GM23338 (cell line): ENCODE data around the gene RGS3. TPM values are rescaled to one million over a fixed set of nuclear protein-coding genes. Genes with fewer than 3 reads are reported as not detected.

Experiments used
- ATAC-seq: fragments of 200-7000 bp; cut with Tn5 transposase; 3 replicates; pipeline ENCODE4 v1.9.1; 2020
- DNase-seq: peaks from one replicate; pipeline ENCODE4 v3.0.0-alpha.2; 2015; ENCODE audit warnings: low spot score
- H2AFZ ChIP-seq: fragments of 200-600 bp; sonication (generic); 2 replicates; pipeline ENCODE4 v1.8.0; 2016; ENCODE audit warnings: antibody characterized with exemption, mild to moderate bottlenecking, moderate library complexity
- H3F3A ChIP-seq: fragments of 200-600 bp; sonication (generic); replicated peaks from 2 replicates; pipeline ENCODE4 v1.8.0; 2017; ENCODE audit warnings: antibody characterized with exemption, mixed run types, low read depth
- H3K27ac ChIP-seq: fragments of 200-600 bp; sonication (generic); 2 replicates; pipeline ENCODE4 v1.6.1; 2016; ENCODE audit warnings: low read depth
- H3K27me3 ChIP-seq: fragments of 200-600 bp; sonication (generic); 2 replicates; pipeline ENCODE4 v1.8.0; 2016; ENCODE audit warnings: mild to moderate bottlenecking, mixed run types, moderate library complexity; ENCODE audit not compliant: insufficient read depth
- H3K36me3 ChIP-seq: fragments of 200-600 bp; sonication (generic); 2 replicates; pipeline ENCODE4 v1.8.0; 2016; ENCODE audit warnings: mild to moderate bottlenecking; ENCODE audit not compliant: insufficient read depth
- H3K4me1 ChIP-seq: fragments of 200-600 bp; sonication (generic); 2 replicates; pipeline ENCODE4 v1.8.0; 2016; ENCODE audit warnings: mild to moderate bottlenecking, moderate library complexity; ENCODE audit not compliant: insufficient read depth
- H3K4me2 ChIP-seq: fragments of 200-600 bp; sonication (generic); 2 replicates; pipeline ENCODE4 v1.7.1; 2017; ENCODE audit warnings: mixed run types
- H3K4me3 ChIP-seq: fragments of 200-600 bp; sonication (generic); 2 replicates; pipeline ENCODE4 v1.6.1; 2016; ENCODE audit warnings: mixed run types
- H3K79me2 ChIP-seq: fragments of 200-600 bp; sonication (generic); replicated peaks from 2 replicates; pipeline ENCODE4 v1.8.0; 2017; ENCODE audit warnings: mild to moderate bottlenecking; ENCODE audit not compliant: insufficient read depth
- H3K9me2 ChIP-seq: fragments of 200-600 bp; sonication (generic); 2 replicates; pipeline ENCODE4 v1.8.0; 2017; ENCODE audit not compliant: insufficient read depth
- H4K20me1 ChIP-seq: fragments of 200-600 bp; sonication (generic); replicated peaks from 2 replicates; pipeline ENCODE4 v1.8.0; 2017; ENCODE audit warnings: mild to moderate bottlenecking; ENCODE audit not compliant: insufficient read depth
- H3K27ac Mint-ChIP-seq: 2 replicates; pipeline ENCODE4 v1.8.0; 2020; ENCODE audit warnings: inconsistent platforms, mild to moderate bottlenecking, moderate library complexity, mixed read lengths
- H3K27me3 Mint-ChIP-seq: 3 replicates; pipeline ENCODE4 v1.8.0; 2022; ENCODE audit warnings: low read depth, mild to moderate bottlenecking, moderate library complexity, mixed read lengths, inconsistent platforms; ENCODE audit not compliant: insufficient read depth, poor library complexity
- H3K36me3 Mint-ChIP-seq: 3 replicates; pipeline ENCODE4 v1.8.0; 2021; ENCODE audit warnings: low read depth, mild to moderate bottlenecking, inconsistent platforms, moderate library complexity, mixed read lengths
- H3K4me1 Mint-ChIP-seq: 3 replicates; pipeline ENCODE4 v1.8.0; 2020; ENCODE audit warnings: mild to moderate bottlenecking, inconsistent platforms, mixed read lengths
- H3K4me3 Mint-ChIP-seq: 3 replicates; pipeline ENCODE4 v1.8.0; 2021; ENCODE audit warnings: moderate library complexity, mild to moderate bottlenecking, inconsistent platforms, mixed read lengths
- H3K9me3 Mint-ChIP-seq: 3 replicates; pipeline ENCODE4 v1.8.0; 2020; ENCODE audit warnings: moderate library complexity, mild to moderate bottlenecking, inconsistent platforms, mixed read lengths
- JUNB ChIP-seq: IDR thresholded peaks from one replicate; pipeline ENCODE4 v1.6.1; 2016; ENCODE audit warnings: antibody characterized with exemption; ENCODE audit not compliant: unreplicated experiment
- NANOG ChIP-seq: IDR thresholded peaks from 2 replicates; pipeline ENCODE4 v1.6.1; 2016; ENCODE audit warnings: antibody characterized with exemption, borderline replicate concordance
- POLR2AphosphoS5 ChIP-seq: IDR thresholded peaks from 2 replicates; pipeline ENCODE4 v1.6.1; 2016; ENCODE audit warnings: antibody characterized with exemption, low read depth
- ZNF114 ChIP-seq: fragments of 250-450 bp; sonication (Bioruptor Pico); IDR thresholded peaks from 2 replicates; pipeline ENCODE4 v1.5.0; 2020; ENCODE audit warnings: mild to moderate bottlenecking, moderate library complexity
- ZNF462 ChIP-seq: fragments of 250-450 bp; sonication (Bioruptor Pico); IDR thresholded peaks from 2 replicates; pipeline ENCODE4 v1.5.0; 2020; ENCODE audit warnings: mild to moderate bottlenecking, moderate library complexity
- polyA plus RNA-seq: library from polyadenylated mRNA; unstranded; fragments of >200 nt; fragmentation: Nextera tagmentation; extraction: Ambion mirVana; gene quantifications from 2 replicates; pipeline ENCODE4 v1.2.1, GENCODE V29; 2016
- total RNA-seq: library from RNA; depleted of rRNA; stranded (reverse); fragments of >200 nt; shearing (Covaris generic); gene quantifications from 2 replicates; pipeline ENCODE4 v1.2.3, GENCODE V29; 2014
- TF ChIP-seq, protein P1 (sequence below), 2 experiments: fragments of 200-600 bp in 1 of 2; sonication (generic) in 1 of 2; conservative IDR thresholded peaks; 2 replicates each; pipeline versions ENCODE4 v1.5.1 to v1.6.1; 2016 to 2017; ENCODE audit warnings: antibody characterized with exemption in 2 of 2, low read depth in 2 of 2, mild to moderate bottlenecking in 2 of 2, moderate library complexity in 1 of 2

RGS3 gene
- total and polyA plus RNA-seq, 2 experiments from 2014 or later: 14.2 to 24.3 TPM

DNA sequence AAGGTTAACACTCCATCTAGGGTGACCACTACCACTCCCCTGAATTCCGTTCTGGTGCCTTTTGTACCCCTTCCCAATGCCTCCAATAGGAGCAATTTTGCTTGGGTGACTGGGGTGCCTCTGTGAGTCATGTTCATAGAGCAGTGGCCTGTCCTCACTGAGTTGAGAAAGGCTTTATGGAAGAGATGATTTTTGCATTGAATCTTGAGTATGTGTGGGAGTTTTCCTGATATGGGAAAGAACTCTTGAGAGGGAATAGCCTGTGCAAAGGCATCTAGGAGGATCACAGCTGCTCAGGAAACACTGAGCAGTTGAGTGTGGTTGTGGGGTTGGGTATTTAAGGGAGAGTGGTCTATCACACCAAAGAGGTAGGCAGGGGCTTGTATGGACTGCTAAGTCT lies 36.8 kb upstream of the RGS3 start:
- peaks cover 5% of the 10 kb centered on the region; the same call in 1 of the 2 replicates for H3K4me1 ChIP-seq
- H3K27me3 ChIP-seq: no peaks in the 10 kb centered on the region
- TF ChIP-seq POLR2AphosphoS5 (no peak), ZNF114 (CRISPR knock-in tag) (no peak)
- peaks cover 12% of the 10 kb centered on the region for H3K4me1 Mint-ChIP-seq
- DNase-seq: no peak
- no peak for ATAC-seq
- H3K36me3 Mint-ChIP-seq: no peaks in the 10 kb centered on the region
- no peak overlapping the region for H3K27ac Mint-ChIP-seq
- no peaks in the 10 kb centered on the region for H3F3A ChIP-seq
- no peaks in the 10 kb centered on the region for H3K9me2 ChIP-seq
- H3K4me2 ChIP-seq: no peak overlapping the region
- H3K9me3 Mint-ChIP-seq: no peaks in the 10 kb centered on the region
- H3K4me3 Mint-ChIP-seq: no peak overlapping the region
- no peaks in the 10 kb centered on the region for H3K36me3 ChIP-seq
- H3K79me2 ChIP-seq: no peaks in the 10 kb centered on the region
- H3K27me3 Mint-ChIP-seq: peaks cover 5% of the 10 kb centered on the region
- no peak overlapping the region for H3K27ac ChIP-seq
- no peak overlapping the region for H2AFZ ChIP-seq
- H4K20me1 ChIP-seq: no peaks in the 10 kb centered on the region
- no peak overlapping the region for H3K4me3 ChIP-seq

GRCh38 chr9:113427629-113428028 lies 35.9 kb upstream of the RGS3 start:
- Histone ChIP-seq H2AFZ (no peak overlapping the region), H3K36me3 (no peaks in the 10 kb centered on the region), H4K20me1 (no peaks in the 10 kb centered on the region), H3K4me1 (peaks cover 5% of the 10 kb centered on the region; the same call in 1 of the 2 replicates), H3K4me3 (no peak overlapping the region), H3K27ac (no peak overlapping the region), H3K9me2 (no peaks in the 10 kb centered on the region), H3K79me2 (no peaks in the 10 kb centered on the region), H3K4me2 (no peak overlapping the region), H3F3A (no peaks in the 10 kb centered on the region), H3K27me3 (no peaks in the 10 kb centered on the region)
- H3K9me3 Mint-ChIP-seq: no peaks in the 10 kb centered on the region
- H3K4me3 Mint-ChIP-seq: no peak overlapping the region
- H3K27me3 Mint-ChIP-seq: peaks cover 5% of the 10 kb centered on the region
- ATAC-seq (no peak), DNase-seq (no peak)
- TF ChIP-seq POLR2AphosphoS5 (no peak), JUNB (no peak), ZNF462 (CRISPR knock-in tag) (no peak), NANOG (no peak)
- TF ChIP-seq, protein P1, sequence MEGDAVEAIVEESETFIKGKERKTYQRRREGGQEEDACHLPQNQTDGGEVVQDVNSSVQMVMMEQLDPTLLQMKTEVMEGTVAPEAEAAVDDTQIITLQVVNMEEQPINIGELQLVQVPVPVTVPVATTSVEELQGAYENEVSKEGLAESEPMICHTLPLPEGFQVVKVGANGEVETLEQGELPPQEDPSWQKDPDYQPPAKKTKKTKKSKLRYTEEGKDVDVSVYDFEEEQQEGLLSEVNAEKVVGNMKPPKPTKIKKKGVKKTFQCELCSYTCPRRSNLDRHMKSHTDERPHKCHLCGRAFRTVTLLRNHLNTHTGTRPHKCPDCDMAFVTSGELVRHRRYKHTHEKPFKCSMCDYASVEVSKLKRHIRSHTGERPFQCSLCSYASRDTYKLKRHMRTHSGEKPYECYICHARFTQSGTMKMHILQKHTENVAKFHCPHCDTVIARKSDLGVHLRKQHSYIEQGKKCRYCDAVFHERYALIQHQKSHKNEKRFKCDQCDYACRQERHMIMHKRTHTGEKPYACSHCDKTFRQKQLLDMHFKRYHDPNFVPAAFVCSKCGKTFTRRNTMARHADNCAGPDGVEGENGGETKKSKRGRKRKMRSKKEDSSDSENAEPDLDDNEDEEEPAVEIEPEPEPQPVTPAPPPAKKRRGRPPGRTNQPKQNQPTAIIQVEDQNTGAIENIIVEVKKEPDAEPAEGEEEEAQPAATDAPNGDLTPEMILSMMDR (conservative IDR thresholded peaks at IDR 0.05; ENCODE audit: low read depth in 2 of 2): no peak
- no peaks in the 10 kb centered on the region for H3K36me3 Mint-ChIP-seq
- peaks cover 12% of the 10 kb centered on the region for H3K4me1 Mint-ChIP-seq
- H3K27ac Mint-ChIP-seq: no peak overlapping the region
